ENCODE data around the gene OMG. TPM values are rescaled to one million over a fixed set of nuclear protein-coding genes. Genes with fewer than 3 reads are reported as not detected.

Gene OMG
- total RNA-seq, 1 experiment from 2014 or later = not detected

DNA sequence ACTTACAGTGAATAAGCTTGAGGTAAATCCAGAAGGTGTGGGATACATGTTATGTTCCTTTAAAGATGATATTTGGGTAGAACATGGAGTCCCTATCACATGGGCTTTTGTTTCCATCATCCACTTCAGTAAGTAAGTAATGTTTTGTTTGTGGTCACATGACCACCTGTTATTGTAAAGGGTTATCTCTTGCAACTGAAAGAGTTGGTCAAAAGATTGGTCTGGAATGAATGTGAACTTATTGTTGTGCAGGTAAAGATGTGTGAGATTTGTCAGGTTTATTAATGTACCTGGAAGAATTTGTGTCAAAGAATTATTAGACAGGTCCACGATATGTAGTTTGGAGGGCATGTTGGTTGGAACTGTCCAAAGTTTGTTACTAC is 1.6 kb downstream of the OMG start:
- H3K4me1 ChIP-seq (ENCODE audit: control insufficient read depth in 1 of 2, insufficient read depth in 2 of 2, low read length in 2 of 2) = no peaks in the 10 kb centered on the region

DNA sequence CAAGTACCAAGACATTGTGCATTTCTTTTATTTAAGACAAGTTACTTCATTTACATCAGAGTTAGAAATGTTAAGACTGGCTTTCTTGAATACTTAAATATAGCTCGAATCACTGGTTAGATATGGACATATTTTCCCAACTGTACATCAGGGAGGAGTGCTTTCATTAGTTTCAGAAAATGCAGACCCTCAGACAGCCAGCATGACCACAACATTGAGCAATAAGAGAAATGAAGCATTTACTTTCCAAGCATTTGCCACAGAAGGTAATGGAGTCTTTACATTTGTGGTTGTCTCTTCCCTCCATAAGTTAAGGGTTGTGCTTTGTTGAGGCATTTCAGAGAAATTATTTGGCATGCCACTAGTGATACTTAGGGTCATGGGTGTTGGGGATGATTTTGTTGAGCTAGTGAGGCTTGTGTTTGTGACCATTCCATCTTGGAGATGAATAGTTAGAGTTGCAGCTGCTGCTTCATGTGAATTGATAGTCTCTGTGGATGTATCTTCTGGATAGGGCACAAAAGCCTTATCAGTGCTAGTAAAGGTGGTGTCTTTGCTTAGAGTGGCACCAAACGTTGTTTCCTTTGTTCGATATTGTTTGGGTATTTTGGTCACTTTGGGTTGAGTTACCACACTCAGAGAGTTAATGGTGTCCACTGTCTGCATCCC is 2.1 kb downstream of the OMG start:
- Histone ChIP-seq H3K4me3 (replicated peaks in 1 of 2; ENCODE audit: low read depth in 1 of 2, low read length in 2 of 2) (no peak overlapping the region), H3K4me1 (ENCODE audit: control insufficient read depth in 1 of 2, insufficient read depth in 2 of 2, low read length in 2 of 2) (no peaks in the 10 kb centered on the region), H3K36me3 (ENCODE audit: control insufficient read depth in 1 of 2, insufficient read depth in 2 of 2, low read length in 2 of 2) (no peaks in the 10 kb centered on the region), H3K4me2 (ENCODE audit: low read length) (no peak overlapping the region), H3K27ac (ENCODE audit: low read depth, low read length) (no peak overlapping the region), H3K9ac (ENCODE audit: low read length) (no peak overlapping the region), H2AFZ (ENCODE audit: low read depth, low read length, poor library complexity, severe bottlenecking) (no peak overlapping the region), H3K9me3 (ENCODE audit: control insufficient read depth in 1 of 2, insufficient read depth in 1 of 2, low read depth in 1 of 2, low read length in 2 of 2) (no peaks in the 10 kb centered on the region), H3K27me3 (ENCODE audit: insufficient read depth, low read length) (no peaks in the 10 kb centered on the region), H3K79me2 (ENCODE audit: insufficient read depth, low read length) (no peaks in the 10 kb centered on the region), H3K9me2 (ENCODE audit: insufficient read depth) (no peaks in the 10 kb centered on the region), H4K20me1 (ENCODE audit: insufficient read depth) (no peaks in the 10 kb centered on the region; the same call in 1 of the 2 replicates)
- intact Hi-C loops (cut with micrococcal nuclease) = no loop called here
- ATAC-seq (no peak), DNase-seq (ENCODE audit: low read depth, low spot score) (no peak)
- BruUV-seq (replicated peaks) = no TSS peak
- ChIA-PET RAD21 (ENCODE audit: low non-redundant PET in 1 of 2, low total read pairs in 2 of 2, uncharacterized antibody in 2 of 2, unreplicated experiment in 2 of 2) (no interaction called here), CTCF (no interaction called here), POLR2A (interaction anchor here (0.5 kb wide), 1 partner anchor 624 kb away, joined by 3 read pairs; no protein-coding TSS in a partner anchor)
- no peak for TF ChIP-seq ZNF274 (IDR thresholded peaks at IDR 0.05; ENCODE audit: low read depth, low read length)
- TF ChIP-seq SIN3A (IDR thresholded peaks at IDR 0.05; ENCODE audit: low read depth) = no peak
- TF ChIP-seq, protein P1, sequence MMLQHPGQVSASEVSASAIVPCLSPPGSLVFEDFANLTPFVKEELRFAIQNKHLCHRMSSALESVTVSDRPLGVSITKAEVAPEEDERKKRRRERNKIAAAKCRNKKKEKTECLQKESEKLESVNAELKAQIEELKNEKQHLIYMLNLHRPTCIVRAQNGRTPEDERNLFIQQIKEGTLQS (IDR thresholded peaks at IDR 0.05) = no peak
- TF ChIP-seq JUND (IDR thresholded peaks at IDR 0.05) = no peak
- TF ChIP-seq EZH2 (IDR thresholded peaks at IDR 0.05) = no peak
- no peak for TF ChIP-seq SRF (IDR thresholded peaks at IDR 0.05; ENCODE audit: low read depth)
- TF ChIP-seq, protein P2, sequence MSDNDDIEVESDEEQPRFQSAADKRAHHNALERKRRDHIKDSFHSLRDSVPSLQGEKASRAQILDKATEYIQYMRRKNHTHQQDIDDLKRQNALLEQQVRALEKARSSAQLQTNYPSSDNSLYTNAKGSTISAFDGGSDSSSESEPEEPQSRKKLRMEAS (IDR thresholded peaks at IDR 0.05) = no peak
- no peak for TF ChIP-seq CBX3 (IDR thresholded peaks at IDR 0.05; ENCODE audit: low read depth)
- no peak for TF ChIP-seq POLR2A (IDR thresholded peaks at IDR 0.05; ENCODE audit: borderline replicate concordance, extremely low read depth, insufficient read depth, insufficient read length)
- TF ChIP-seq EGR1 (IDR thresholded peaks at IDR 0.05; ENCODE audit: low read depth) = no peak
- TF ChIP-seq TCF7L2 (IDR thresholded peaks at IDR 0.05; ENCODE audit: borderline replicate concordance, extremely low read depth, insufficient read depth, insufficient read length) = no peak
- TF ChIP-seq YY1 (IDR thresholded peaks at IDR 0.05; ENCODE audit: extremely low read depth, insufficient replicate concordance, low read depth, low read length) = no peak
- TF ChIP-seq, protein P3, sequence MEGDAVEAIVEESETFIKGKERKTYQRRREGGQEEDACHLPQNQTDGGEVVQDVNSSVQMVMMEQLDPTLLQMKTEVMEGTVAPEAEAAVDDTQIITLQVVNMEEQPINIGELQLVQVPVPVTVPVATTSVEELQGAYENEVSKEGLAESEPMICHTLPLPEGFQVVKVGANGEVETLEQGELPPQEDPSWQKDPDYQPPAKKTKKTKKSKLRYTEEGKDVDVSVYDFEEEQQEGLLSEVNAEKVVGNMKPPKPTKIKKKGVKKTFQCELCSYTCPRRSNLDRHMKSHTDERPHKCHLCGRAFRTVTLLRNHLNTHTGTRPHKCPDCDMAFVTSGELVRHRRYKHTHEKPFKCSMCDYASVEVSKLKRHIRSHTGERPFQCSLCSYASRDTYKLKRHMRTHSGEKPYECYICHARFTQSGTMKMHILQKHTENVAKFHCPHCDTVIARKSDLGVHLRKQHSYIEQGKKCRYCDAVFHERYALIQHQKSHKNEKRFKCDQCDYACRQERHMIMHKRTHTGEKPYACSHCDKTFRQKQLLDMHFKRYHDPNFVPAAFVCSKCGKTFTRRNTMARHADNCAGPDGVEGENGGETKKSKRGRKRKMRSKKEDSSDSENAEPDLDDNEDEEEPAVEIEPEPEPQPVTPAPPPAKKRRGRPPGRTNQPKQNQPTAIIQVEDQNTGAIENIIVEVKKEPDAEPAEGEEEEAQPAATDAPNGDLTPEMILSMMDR (IDR thresholded peaks at IDR 0.05 in 2 of 3, conservative IDR thresholded peaks at IDR 0.05 in 1 of 3; ENCODE audit: borderline replicate concordance in 1 of 3, insufficient read depth in 1 of 3, low read depth in 2 of 3, low read length in 2 of 3) = no peak

More for the DNA sequence above, 1.6 kb downstream of the OMG start:
- no peak overlapping the region for H3K4me2 ChIP-seq (ENCODE audit: low read length)
- no peaks in the 10 kb centered on the region for H3K79me2 ChIP-seq (ENCODE audit: insufficient read depth, low read length)
- H3K36me3 ChIP-seq (ENCODE audit: control insufficient read depth in 1 of 2, insufficient read depth in 2 of 2, low read length in 2 of 2) = no peaks in the 10 kb centered on the region
- H3K4me3 ChIP-seq (replicated peaks in 1 of 2; ENCODE audit: low read depth in 1 of 2, low read length in 2 of 2) = no peak overlapping the region
- no peaks in the 10 kb centered on the region for H3K27me3 ChIP-seq (ENCODE audit: insufficient read depth, low read length)
- intact Hi-C loops (cut with micrococcal nuclease) = no loop called here
- TF ChIP-seq POLR2AphosphoS5 (IDR thresholded peaks at IDR 0.05; ENCODE audit: low read depth, low read length) (no peak), SIN3A (IDR thresholded peaks at IDR 0.05; ENCODE audit: low read depth) (no peak)
- H3K9ac ChIP-seq (ENCODE audit: low read length) = no peak overlapping the region
- no peaks in the 10 kb centered on the region for H3K9me2 ChIP-seq (ENCODE audit: insufficient read depth)
- no peak for ATAC-seq
- POLR2A ChIA-PET = no interaction called here
- no peak overlapping the region for H3K27ac ChIP-seq (ENCODE audit: low read depth, low read length)
- H2AFZ ChIP-seq (ENCODE audit: low read depth, low read length, poor library complexity, severe bottlenecking) = no peak overlapping the region
- RAD21 ChIA-PET (ENCODE audit: low non-redundant PET in 1 of 2, low total read pairs in 2 of 2, uncharacterized antibody in 2 of 2, unreplicated experiment in 2 of 2) = no interaction called here
- H4K20me1 ChIP-seq (ENCODE audit: insufficient read depth) = no peaks in the 10 kb centered on the region; the same call in 1 of the 2 replicates
- CTCF ChIA-PET = no interaction called here
- no peaks in the 10 kb centered on the region for H3K9me3 ChIP-seq (ENCODE audit: control insufficient read depth in 1 of 2, insufficient read depth in 1 of 2, low read depth in 1 of 2, low read length in 2 of 2)
- no peak for DNase-seq (ENCODE audit: low read depth, low spot score)
- BruUV-seq (replicated peaks) = no TSS peak

Data from HCT116 (cell line).